Loucy (cell line): ENCODE data around the gene EEF1A2.

Experiments used
- CTCF ChIP-seq: fragments of 200-600 bp; sonication (generic); conservative IDR thresholded peaks from 2 replicates; pipeline ENCODE4 v1.5.1; 2014; ENCODE audit warnings: mild to moderate bottlenecking, antibody characterized with exemption, low read length
- EZH2phosphoT487 ChIP-seq: fragments of 200-600 bp; IDR thresholded peaks from 2 replicates; pipeline ENCODE4 v1.6.1; 2018; ENCODE audit warnings: antibody characterized with exemption, mild to moderate bottlenecking, moderate library complexity, borderline replicate concordance

- no peak for TF ChIP-seq CTCF
- no peak for TF ChIP-seq EZH2phosphoT487
These were observed 571 bp upstream of the EEF1A2 start for GRCh38 chr20:63499338-63499969.
